HG02870 (cell line): ENCODE data around the gene ARHGEF16.

ENCODE experiments used
- ATAC-seq: cut with Tn5 transposase; IDR thresholded peaks from one replicate; pipeline ENCODE4 v1.9.1; 2021; ENCODE audit warnings: mild to moderate bottlenecking, moderate library complexity; ENCODE audit not compliant: unreplicated experiment

The ARHGEF16 gene

DNA sequence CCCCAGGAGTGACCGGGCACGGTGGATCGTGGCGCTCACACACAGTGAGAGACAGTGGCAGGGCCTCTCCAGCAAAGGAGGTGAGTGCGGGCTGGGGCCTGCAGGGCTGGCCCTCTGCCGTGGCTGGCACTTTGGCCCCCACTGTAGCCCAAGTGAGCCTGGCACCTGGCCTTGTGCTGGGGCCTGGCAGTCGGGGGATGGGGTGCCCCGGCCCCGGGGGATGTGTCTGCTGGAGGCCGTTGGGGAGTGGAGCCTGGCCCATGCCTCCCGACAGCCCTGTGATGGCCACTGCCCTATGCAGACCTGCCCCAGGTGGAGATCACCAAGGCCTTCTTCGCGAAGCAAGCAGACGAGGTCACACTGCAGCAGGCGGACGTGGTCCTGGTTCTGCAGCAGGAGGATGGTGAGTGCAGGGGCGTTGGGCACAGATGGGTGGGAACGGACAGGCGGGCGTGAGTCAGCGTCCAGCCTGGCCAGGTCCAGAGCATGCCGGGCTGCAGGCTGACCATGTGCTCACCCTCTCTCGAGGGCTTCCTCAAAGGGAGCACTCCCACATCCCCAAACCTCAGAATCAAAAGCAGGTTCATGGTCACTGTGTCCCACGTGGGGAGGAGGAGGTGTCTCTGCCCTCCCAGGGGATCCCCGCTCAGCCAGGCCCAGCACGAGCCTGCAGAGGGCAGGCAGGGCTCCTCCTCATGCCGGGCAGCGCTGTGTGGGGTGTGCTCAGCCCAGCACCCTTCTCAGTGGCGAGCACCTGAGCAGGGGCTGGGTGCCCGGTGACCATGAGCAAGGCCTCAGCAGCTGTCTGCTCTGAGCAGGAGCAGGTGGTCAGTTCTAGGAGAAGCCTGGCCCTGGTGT lies 25.3 kb downstream of the ARHGEF16 start:
- no peak for ATAC-seq

- no peak for ATAC-seq
Observed at GRCh38 chr1:3480369-3480719, 25.9 kb downstream of the ARHGEF16 start.

- no peak for ATAC-seq
Observed at GRCh38 chr1:3481046-3481445, 26.6 kb downstream of the ARHGEF16 start.

GRCh38 chr1:3481836-3482375 lies 27.4 kb downstream of the ARHGEF16 start:
- ATAC-seq: no peak

GRCh38 chr1:3482378-3482849 lies 27.9 kb downstream of the ARHGEF16 start:
- ATAC-seq: no peak

- ATAC-seq: no peak
Observed at GRCh38 chr1:3483380-3483779, 28.9 kb downstream of the ARHGEF16 start.

DNA sequence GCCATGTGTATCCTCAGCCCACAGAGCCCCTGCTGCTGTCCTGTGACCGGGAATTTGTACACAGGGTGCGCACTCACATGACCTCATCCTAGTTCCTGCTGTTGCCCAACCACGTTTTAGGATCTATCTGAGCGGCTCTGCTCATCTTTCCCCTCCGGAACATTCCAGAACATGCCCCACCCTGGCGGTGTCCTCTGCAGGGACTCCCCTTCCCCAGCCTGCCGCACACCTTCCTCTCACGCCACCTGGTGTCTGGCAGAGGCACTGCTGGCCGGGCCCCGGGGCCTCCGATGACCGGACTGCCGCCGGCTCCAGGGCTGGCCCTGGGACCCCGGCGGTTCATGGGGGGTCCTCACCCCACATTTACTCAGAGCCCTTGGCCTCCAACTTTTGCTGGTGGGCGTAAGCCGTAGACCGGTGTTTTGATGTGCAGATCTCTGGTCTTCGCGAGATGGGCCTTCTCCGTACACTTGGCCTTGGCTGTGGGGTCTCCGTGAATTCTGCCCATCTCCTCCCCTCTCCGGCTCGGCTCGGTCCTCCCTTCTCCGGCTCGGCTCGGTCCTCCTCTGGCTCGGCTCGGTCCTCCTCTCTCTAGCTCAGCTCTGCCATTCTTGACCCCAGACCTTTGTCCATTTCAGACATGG lies 29.5 kb downstream of the ARHGEF16 start:
- ATAC-seq: no peak

DNA sequence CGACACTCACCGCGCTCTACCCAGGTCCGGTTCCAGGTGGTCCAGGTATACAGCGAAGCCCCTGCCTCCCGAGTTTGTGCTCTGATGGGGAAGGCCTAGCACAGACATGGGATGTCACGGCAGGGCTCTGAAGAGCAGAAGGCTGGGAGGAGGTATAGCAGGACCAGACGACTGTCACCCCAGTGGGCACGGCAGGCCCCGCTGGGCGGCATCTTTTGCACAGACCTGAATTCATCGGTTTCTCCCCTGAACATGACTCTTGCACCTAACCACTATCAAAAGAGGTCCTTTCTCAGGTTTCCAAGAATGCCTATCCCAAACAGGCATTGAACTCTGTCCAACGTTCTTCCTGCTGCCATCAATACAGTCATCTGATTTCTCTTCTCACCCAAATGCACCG lies 30.6 kb downstream of the ARHGEF16 start:
- no peak for ATAC-seq

- ATAC-seq: no peak
Observed at GRCh38 chr1:3488432-3488831, 34.0 kb downstream of the ARHGEF16 start.

GRCh38 chr1:3490046-3490745 lies 35.7 kb downstream of the ARHGEF16 start:
- ATAC-seq: no peak

- peak; percentile 57 for ATAC-seq
Observed at GRCh38 chr1:3491291-3492246, 37.1 kb downstream of the ARHGEF16 start.

DNA sequence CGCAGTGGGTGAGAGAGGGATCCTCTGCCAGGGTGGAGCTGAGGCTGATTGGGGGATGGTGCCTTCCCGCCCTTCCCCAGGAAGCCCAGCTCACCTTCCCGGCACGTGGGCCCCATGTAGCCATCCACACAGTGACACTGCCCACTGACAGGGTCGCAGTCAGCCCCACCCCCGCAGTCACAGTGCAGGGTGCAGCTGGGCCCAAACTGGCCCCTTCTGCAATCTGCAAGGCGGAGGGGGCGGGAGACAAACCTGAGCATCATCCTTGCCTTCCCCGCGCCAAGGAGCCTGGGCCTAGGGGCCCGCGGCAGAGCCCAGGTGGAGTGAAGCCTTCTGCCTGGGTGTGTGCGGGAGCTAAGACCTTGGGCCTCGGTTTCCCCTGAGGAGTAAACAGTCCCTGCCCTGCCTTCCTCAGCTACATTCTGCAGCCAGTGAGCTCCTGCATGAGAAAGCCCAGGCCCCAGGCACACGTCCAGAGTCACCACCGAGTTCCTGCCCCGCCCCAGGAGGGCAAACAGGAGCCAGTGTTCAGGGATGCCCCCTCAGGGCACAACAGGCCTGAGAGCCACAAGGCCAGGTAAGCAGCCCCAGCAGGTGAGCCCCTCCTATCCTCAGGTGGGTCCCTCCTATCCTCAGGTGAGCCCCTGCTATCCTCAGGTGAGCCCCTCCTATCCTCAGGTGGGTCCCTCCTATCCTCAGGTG lies 38.2 kb downstream of the ARHGEF16 start:
- ATAC-seq: no peak

DNA sequence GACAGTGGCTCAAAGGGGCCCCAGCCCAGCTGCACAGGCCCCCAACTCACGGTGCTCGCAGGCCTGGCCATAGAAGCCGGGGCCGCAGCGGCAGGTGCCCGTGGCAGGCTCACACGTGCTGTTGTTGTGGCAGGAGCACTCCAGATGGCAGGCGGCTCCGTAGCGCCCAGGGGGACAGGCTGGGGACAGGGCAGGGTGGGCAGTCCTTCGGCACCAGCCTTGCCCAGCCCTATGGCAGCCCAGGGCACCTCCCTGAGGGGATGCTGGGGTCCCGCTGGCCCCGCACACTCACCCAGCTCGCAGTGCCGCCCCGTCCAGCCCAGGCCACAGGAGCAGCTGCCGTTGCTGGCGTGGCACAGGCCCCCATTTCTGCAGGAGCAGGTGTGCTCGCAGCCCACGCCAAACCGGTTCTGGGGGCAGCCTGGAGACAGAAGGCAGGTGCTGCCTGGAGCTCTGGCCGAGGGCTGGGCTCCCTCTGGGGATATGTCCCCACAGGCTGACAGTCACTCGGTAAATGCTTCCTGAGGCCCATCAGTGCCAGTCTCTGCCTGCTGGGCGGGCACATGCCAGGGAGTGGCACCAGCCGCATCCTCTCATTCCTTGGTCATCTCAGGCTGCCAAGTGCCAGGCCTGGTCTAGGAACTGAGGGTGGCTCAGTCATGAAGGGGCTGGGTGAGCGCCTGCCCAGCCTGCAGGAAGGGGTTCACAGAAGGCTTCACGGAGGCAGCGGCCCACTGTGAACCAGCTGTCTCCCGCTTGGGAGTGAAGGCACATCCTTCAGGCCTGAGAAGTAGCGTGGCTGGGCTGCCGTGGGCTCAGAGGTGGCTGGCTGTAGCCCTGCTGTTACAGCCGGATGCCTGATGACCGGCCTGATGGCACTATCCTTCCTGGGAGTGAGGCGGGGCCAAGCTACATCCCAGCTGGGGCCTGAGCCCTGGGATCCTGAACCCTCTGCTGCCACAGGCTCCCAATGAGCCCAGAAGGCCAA lies 40.1 kb downstream of the ARHGEF16 start:
- no peak for ATAC-seq

GRCh38 chr1:3495776-3496745 lies 41.6 kb downstream of the ARHGEF16 start:
- no peak for ATAC-seq

DNA sequence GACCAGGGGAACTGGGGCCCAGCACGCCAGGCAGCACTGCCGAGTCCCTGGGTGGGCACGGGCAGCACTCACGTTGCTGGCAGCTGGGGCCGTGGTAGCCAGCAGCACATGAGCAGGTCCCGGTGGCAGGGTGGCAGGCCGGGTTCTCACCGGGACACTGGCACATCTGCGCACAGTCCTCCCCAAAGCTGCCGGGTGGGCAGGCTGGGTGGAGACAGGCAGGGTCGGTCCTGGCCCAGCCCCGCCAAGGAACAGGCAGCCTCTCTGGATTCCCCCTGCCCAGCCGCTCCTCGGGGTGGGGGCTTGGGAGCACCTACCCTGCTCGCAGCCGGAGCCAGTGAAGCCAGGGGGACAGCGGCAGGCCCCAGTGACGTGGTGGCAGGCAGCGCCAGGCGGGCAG lies 42.5 kb downstream of the ARHGEF16 start:
- ATAC-seq: no peak

- ATAC-seq: no peak
Observed at GRCh38 chr1:3497521-3497920, 43.1 kb downstream of the ARHGEF16 start.

DNA sequence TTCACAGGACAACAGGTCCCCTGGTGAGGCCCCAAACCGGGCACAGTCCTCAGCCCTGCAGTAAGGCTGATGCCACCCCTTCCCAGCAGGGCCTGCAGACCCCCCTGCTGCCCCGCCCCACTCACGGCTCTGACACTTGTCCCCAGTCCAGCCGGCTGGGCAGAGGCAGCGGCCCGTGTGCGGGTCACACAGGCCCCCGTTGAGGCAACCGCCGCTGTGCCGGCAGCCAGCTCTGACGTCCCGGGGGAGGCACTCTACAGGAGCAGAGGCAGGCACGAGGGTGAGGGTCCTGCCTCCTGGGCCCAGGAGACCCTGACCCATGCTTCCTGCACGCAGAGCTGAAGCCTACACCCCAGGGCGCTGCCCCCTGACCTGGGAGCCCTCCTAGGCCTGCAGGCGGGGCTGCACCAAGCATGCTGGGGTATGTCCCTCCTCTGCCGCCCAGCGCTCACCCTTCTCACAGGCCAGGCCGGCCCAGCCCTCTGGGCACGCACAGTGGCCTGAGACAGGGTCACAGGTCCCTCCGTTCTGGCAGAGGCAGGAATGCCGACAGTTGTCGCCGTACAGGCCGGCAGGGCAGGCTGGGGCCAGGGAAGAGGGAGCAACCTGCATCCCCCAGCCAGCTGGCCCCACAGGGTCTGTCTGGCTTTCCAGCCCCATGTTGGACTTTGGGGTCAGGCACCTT lies 43.9 kb downstream of the ARHGEF16 start:
- ATAC-seq: no peak
